HG02943 (cell line): Measurements from ENCODE around the gene DNASE1L1.
"Not testable (repeated sequence)": the region's sequence is repeated elsewhere in the genome, so short reads cannot be mapped to it uniquely, and the experiment has no call there.

Experiments used
- ATAC-seq: cut with Tn5 transposase; IDR thresholded peaks from one replicate; pipeline ENCODE4 v1.9.1; 2021; ENCODE audit warnings: mild to moderate bottlenecking, low read depth, moderate library complexity; ENCODE audit not compliant: unreplicated experiment

Gene DNASE1L1

DNA sequence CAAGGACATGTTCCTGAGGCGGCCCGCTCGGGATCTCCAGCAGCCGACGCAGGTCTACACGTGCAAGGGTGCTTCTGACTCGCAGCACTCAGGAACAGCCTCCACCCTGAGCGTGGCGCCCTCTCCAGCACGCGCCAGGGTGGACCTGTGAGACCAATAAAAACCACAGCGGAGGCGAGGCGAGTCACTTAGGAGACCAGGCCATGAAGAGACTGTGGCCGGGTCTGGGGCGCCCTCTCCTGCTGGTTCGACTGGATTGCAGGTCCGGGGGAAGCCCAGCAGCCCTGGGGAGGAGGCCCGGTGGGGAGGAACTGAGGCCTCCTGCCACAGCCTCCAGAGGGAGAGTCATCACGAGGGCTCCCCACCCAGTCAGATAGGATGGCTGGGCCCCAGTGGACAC, 21.0 kb downstream of the DNASE1L1 start:
- ATAC-seq: not testable (repeated sequence)

DNA sequence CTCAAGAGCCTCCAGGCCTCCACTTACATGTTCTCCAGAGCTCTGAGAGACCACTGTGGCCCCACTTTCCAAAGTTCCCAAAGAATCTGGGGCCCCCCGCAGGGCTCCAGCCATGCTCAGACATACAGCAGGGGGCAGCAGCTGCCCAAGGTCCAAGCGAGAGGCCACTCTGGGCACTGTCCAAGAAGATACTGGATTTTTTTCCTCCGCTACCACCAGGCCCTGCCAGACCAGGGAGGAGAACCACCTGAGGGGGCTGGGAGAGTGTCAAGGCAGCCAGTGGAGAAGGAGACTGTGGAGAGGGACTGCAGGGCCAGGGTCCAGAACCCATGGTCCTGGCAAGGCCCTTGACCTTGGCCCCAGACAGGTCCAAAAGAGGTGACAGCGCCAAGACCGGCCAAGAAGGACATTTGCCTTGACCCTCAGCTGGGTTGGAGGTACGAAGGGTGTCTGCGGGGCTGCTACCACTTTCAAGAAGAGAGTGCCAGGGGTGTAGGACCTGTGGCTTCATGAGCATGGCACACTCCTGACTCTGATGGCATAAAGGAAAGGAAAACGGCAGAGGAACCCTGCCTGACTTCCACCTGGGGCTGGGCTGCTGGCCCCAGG, 24.7 kb downstream of the DNASE1L1 start:
- ATAC-seq: no peak

DNA sequence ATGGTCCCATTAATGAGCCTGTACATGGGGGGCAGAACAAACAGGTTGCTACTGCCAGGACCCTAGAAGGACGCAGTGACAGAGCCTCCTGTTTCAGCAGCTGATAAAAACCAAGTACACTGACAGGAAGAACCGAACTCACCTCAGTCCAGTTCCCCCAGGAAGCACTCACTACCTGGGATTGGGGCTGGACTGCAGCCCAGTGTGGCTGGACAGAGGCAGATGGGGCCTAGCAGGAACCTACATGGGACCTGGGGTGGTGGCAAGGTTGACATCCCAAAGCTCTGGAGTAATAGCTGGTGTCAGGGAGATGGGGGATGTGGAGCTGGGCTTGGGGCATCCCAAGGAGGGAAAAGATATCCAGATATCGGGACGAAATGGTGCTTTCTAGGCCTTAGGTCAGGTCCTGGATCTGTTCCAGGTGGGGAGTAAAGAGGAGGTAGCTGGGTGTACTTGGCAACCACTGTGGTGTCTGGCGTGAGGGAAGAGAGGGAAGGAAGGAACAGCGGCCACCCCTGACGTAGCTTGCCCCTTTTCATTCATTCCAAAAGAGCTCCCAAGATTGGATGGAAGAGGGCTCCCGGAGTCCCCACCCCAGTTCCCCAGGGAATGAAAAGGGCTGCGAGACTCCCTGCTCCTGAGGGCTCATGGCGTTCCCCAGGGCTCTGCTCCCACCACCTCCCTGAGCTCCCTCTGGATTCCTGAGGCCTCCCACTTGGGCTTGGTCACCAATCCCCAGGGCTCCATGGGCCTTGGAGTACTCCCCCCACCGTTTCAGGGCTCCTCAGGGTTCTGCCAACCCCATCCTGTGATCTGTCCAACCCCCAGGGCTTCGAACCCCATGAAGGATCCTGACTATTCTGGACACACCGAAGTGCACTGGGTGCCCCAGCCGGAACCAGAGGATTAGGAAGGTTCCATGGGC, 25.4 kb downstream of the DNASE1L1 start:
- no peak for ATAC-seq

DNA sequence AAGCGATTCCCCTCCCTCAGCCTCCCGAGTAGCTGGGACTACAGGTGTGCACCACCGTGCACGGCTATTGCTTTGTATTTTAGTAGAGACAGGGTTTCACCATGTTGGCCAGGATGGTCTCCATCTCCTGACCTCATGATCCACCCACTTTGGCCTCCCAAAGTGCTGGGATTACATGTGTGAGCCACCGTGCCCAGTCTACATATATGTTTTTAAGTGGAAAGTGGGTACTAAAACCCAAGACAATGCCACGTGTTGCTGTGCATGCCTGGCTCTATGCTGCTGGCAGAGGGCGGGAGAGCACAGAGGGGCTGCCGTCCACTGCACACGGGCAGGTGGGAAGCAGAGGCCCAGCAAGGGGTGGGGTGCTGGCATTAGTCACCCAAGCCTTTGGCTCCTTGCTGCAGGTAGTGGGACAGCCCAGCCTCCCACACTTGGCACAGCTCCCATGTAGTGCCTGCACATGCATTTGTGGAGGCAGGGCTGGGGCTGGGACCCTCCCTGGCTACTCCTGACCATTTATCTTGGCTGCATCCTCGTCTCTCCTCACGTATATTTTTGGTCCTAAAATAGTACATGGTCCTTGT, 26.5 kb downstream of the DNASE1L1 start:
- no peak for ATAC-seq

DNA sequence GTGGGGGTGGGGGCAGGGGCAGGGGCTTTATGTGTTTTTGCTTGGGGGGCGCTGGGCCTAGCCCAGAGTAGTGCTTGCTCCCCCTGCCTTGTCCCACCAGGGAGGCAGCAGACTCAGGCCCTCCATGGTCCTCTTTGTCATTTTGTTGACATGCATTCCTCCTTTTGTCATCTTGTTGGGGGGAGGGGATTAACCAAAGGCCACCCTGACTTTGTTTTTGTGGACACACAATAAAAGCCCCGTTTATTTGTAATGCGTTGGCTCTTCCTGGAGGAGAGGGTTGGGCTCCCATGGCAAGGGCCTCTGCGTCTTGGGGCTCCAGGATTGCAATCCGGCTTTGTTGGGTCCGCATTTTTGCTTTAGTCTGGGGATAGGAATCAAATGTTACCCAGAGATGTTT, 27.8 kb downstream of the DNASE1L1 start:
- ATAC-seq: no peak

DNA sequence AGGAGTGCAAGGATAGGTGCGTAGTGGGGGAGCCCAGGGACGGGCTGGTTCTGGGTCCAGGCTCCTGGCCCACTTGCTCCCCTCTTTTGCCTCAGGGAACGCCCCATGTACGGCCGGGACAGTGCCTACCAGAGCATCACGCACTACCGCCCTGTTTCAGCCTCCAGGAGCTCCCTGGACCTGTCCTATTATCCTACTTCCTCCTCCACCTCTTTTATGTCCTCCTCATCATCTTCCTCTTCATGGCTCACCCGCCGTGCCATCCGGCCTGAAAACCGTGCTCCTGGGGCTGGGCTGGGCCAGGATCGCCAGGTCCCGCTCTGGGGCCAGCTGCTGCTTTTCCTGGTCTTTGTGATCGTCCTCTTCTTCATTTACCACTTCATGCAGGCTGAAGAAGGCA, 28.3 kb downstream of the DNASE1L1 start:
- no peak for ATAC-seq

DNA sequence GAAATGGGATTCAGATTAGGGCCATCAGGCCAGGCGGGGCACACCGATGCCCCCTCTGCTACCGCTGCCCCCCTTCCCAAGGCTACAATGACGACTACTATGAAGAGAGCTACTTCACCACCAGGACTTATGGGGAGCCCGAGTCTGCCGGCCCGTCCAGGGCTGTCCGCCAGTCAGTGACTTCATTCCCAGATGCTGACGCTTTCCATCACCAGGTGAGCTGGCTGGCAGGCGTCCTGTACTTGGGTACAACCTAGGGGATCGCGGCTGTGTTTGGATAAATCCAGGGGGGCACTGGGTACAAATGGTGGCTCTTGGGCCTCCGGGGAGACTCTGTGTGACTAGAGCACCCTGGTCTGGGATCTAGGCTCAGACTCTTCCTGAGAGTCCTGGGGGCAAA, 28.9 kb downstream of the DNASE1L1 start:
- no peak for ATAC-seq

DNA sequence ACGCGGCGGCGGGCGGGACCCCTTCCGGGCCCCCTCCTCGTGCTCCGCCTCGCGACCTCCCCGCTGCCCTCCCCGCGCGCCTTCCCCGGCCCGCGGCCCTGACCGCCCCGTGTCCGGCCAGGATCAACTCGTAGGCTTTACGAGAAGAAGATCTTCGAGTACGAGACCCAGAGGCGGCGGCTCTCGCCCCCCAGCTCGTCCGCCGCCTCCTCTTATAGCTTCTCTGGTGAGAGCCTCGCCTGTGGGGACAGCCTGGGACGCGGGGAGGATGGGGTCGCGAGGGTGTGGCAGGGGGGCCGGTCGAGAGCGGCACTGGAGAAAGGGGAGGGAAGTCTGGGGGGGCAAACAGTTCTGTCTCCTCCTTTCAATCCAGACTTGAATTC, 29.5 kb downstream of the DNASE1L1 start:
- no peak for ATAC-seq

DNA sequence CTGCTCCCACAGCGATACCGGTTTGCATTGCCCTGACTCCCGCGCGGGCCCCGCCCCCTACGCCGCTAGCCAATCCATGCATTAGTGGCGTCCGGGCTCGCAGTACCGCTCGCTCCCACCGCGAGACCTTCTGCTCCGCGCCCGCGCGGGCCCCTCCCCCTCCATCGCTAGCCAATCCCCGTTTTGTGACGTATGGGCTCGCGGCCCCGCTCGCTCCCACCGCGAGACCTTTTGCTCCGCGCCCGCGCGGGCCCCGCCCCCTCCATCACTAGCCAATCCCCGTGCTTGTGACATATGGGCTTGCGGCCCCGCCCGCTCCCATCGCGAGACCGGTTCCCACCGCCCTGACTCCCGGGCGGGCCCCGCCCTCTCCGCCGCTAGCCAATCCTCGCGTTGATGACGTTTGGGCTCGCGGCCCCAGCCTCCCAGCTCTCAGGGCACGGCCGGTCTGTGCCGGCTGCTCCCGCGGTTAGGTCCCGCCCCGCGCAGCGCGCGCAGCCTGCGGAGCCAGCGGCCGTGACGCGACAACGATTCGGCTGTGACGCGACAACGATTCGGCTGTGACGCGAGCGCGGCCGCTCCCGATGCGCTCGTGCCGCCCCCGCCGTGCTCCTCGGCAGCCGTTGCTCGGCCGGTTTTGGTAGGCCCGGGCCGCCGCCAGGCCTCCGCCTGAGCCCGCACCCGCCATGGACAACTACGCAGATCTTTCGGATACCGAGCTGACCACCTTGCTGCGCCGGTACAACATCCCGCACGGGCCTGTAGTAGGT, 30.1 kb downstream of the DNASE1L1 start, which contains the start of gene EMD:
TSS of gene EMD (plus strand) at position 497 of the 770 bp plus-strand sequence. CDS start at position 687, 190 bp downstream.
- peak; percentile 80 for ATAC-seq

DNA sequence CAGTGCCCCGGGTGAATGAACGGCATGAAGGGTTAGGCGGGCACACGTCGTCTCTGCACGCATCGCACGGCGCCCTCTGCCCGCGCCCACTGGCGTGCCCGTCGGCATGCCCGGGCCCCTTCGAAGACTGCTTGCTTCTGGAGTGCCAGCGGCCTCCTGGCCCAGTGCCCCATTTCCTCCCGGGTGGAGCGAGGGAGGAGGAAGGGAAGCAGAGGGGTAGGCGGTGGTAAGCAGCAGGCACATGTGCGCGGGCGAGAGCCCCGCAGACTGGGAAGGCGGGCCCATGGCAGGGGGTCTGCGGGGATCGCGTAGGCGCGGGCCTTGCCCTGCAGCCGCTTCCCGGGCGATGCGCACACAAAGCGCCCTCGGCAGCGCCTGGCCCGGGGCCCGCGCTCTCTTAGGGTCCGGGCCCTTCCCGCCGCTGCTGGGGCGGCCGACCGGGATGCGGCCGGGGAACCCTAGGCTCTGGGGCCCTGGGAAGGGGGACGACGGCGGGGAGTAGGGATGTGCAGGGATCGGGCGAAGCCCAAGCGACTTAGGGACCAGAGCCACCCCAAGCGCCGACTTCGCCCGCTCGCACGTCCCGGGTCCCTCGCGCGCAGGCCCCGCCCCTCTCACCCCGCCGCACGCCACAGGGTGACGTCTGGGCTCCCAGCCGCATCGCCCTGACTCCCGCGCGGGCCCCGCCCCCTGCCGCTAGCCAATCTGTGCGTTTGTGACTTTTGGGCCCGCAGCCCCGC, 30.8 kb downstream of the DNASE1L1 start:
- ATAC-seq: peak; percentile 5

DNA sequence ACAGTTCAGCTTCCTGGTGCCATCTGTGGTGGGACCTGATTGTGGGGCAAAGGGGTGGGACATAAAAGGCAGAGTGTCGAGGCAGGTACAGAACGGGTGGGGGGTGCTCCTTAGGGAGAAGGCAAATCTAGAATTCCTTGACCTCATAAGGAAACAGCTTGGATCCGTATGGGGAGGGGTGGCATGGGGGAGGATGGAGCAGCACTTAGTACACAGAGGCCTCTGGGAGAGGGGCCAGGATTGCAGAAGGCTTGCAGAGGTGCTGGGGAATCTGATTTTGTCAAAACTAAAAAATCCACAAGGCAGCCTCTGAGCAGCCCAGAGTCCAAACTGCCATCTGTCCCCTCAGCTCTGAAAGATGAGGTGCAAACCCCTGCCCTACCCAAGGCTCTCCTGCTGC, 32.3 kb downstream of the DNASE1L1 start:
- ATAC-seq: no peak

DNA sequence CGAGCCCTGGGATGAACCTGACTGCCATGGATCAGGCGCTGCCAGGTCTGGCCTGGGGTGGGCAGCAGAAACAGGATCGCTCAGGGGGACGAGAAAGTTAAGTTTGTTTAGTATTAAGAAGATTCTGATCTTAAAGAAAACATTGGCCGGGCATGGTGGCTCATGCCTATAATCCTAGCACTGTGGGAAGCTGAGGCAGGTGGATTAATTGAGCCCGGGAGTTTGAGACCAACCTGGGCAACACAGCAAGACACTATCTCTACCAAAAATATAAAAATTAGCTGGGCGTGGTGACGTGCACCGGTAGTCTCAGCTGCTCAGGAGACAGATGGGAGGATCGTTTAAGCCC, 33.9 kb downstream of the DNASE1L1 start:
- no peak for ATAC-seq

DNA sequence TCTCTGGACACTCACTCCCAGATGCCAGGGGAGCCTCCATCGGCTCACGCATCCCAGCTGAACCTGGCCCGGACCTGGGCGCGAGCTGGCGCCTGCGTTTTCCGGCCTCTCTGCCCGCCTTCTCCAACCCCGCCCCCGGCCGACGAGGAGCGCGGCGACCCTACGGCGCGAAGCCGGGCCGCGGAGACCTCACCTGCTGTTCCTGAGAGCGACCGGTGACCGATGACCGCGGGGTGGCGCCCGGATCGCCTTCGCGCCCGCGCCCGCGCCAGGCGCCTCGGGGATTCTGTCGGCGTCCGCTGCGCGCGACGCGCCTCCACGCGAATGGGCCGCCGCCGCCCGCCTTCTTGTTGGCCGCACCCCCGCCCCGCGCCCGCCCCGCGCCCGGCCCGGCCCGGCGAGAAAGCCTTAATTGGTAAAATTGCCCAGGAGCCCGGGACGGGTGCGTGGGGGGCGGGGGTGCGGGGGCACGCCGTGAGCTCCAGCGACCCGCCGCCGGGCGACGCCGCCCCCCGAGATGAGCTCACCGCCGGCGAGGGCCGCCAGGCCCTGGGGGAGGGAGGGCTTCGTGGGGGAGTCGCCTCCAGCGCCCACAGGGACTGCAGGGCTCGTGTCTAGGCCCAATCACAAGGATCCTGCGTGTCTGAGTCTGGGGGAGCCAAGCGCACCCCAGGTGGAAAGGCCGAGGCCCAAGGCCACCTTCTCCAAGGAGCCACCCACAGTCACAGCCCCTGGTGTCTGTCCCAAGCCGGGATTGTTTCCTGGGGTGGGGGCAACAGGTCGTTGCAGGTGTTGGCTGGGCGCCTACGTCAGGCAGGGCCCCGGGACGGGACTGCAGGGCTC, 34.5 kb downstream of the DNASE1L1 start, which contains the start of gene FLNA:
TSS of gene FLNA (minus strand) at position 322 of the 843 bp plus-strand sequence. CDS start 3,389 bp downstream, outside the sequence.
- ATAC-seq: no peak

DNA sequence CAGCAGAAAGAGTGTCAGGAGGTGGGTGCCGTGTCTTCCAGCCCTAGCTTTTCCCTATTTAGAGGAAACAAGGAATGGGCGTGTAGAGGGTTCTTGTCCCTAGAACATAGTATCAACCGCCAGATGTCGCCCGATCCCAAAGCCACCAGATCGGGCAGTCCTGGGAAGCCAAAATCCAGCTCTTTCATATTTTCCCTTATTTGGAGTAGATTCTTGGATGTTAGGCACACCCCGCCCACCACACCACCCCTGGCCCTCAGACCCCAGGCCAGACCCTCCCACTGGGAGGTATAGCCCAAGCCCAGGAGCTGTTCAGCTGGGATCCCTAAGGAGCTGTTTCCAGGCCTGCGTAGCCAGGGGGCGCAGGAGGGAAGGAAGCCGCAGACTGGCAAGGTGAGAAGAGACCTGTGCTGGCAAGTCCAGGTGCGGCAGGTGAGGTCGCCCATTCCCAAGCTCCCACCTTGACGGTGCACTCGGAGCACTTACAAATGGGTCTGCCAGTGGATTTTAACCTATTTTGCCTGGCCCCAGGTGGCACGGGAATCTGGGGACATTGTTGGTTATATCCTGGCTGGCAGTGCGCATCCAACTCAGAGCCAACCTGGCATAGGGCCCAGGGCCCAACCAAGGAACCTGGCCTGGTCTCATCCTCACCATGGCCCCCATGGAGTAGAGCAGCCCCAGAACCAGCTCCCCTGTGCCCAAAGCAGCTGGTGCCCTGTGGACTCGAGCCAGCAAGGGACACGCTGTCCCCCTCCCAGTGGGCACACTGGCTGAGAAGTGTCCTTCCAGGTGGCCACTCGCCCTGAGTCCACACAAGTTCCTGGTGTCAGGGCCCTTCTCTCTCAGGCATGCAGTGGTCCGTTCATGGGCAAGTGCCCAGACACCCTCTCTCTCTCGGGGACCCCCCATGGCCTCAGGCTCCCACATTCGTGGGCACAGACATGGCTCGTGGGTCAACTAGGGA, 35.4 kb downstream of the DNASE1L1 start:
- ATAC-seq: no peak

DNA sequence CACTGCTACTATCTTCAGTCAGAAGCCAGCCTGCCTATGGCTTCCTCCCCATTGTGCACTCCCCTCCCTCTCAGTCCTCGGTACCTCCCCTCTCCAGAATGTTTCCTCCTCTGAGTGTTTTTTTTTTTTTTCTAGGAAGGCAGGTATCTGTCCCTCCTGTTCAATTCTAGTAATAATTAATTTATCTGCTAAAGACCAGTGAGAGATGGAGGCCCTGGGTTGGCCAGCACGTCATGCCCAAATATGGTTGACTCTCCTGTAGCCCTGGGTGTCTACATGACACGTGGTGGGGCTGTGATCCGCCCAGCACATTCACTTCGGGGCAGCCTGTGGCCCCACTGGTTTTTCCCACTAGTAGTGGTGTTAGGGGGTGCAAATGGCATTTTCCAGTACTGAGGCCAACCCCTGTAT, 36.4 kb downstream of the DNASE1L1 start:
- no peak for ATAC-seq

DNA sequence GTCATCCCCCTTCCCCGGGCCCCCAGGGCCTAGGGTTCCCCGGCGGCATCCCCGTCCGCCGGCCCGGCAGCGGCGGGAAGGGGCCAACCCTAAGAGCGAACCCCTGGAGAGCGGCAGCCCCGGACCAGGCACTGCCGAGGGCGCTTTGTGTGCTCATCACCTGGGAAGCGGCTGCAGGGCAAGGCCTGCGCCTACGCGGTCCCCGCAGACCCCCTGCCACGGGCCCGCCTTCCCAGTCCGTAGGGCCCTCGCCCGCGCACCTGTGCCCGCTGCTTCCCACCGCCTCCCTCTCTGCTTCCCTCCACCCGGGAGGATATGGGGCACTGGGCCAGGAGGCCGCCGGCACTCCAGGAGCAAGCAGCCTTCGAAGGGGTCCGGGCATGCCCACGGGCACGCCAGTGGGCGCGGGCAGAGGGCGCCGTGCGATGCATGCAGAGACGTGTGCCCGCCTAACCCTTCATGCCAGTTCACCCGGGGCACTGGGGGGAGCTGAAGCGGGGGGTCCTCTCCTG, 37.2 kb downstream of the DNASE1L1 start:
- ATAC-seq: peak; percentile 12

DNA sequence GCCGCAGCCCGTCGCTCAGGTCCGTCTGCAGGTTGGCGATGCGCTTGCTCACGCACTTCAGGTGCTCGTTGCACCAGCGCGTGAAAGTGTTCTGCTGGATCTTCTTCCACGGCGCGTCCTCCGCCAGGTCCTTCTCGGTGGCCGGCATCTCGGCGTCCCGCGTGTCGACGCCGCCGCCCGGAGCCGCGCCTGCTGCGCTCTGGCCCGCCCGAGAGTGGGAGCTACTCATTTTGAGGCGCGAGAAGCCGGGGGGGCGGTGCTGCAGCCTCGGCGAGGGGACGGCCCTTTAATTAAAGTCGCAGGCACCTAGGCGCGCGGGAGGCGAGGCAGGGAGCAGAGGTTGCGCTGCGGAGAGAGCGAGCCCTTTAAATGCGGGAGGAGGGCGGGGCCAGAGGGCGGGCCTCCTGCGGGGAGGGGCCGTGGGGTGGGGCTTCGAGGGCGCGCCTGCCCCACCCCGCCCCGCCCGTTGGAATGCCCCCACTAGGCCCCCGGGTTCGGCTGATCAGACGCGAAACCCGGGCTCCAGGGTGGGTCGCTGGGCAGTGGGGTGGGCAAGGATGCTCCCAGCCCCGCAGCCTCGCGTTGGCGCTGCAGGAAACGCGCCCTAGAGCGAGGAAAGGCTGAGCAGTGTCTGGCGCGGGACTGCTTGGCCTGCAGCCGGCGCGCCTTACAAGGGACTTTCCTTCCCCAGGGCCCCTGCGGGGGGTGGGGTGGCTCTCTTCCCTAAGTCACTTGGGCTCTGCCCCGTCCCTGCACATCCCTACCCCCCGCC, 37.9 kb downstream of the DNASE1L1 start:
- ATAC-seq: peak; percentile 53
